HG03097 (cell line): ENCODE measurements around the gene ILF2.
"Not testable (repeated sequence)": the region's sequence is repeated elsewhere in the genome, so short reads cannot be mapped to it uniquely, and the experiment has no call there.

ENCODE experiments used
- ATAC-seq: cut with Tn5 transposase; IDR thresholded peaks from one replicate; pipeline ENCODE4 v1.9.1; 2021; ENCODE audit not compliant: unreplicated experiment, low FRiP score

The ILF2 gene

DNA sequence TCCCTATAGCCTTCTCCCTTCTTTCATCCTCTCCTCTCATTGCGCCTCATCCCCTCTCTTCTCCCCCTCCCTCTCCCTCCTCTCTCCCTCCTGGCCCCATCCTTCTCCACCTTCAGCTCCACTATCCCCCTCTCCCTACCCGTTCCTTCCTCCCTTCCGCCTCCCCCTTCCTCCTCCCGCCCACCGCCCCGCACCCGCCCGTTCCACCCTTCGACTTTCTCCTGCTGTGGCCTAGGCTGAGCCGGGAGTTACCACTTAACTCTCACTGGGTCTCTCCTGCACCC is 9.3 kb upstream of the ILF2 start:
- ATAC-seq: no peak

DNA sequence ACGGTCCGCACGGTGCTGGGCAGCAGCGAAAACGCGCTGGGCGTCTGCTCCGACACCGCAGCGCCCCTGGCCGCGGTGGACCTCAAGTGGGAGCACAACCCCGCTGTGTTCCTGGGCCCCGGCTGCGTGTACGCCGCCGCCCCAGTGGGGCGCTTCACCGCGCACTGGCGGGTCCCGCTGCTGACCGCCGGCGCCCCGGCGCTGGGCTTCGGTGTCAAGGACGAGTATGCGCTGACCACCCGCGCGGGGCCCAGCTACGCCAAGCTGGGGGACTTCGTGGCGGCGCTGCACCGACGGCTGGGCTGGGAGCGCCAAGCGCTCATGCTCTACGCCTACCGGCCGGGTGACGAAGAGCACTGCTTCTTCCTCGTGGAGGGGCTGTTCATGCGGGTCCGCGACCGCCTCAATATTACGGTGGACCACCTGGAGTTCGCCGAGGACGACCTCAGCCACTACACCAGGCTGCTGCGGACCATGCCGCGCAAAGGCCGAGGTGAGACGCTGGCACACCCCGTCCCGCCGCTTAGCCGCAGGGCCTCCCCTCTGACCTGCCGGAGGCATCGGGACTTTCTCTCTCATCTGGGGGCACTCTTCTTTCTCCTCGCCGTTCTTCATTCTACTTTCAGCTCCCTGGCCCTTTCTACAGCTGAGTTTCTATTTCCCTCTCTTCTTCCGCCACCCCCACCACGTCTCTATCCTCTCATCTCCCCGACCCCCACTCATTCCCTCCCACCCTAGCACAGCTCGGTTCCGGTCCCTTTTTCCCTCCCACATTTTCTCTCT is 8.7 kb upstream of the ILF2 start:
- ATAC-seq: no peak

DNA sequence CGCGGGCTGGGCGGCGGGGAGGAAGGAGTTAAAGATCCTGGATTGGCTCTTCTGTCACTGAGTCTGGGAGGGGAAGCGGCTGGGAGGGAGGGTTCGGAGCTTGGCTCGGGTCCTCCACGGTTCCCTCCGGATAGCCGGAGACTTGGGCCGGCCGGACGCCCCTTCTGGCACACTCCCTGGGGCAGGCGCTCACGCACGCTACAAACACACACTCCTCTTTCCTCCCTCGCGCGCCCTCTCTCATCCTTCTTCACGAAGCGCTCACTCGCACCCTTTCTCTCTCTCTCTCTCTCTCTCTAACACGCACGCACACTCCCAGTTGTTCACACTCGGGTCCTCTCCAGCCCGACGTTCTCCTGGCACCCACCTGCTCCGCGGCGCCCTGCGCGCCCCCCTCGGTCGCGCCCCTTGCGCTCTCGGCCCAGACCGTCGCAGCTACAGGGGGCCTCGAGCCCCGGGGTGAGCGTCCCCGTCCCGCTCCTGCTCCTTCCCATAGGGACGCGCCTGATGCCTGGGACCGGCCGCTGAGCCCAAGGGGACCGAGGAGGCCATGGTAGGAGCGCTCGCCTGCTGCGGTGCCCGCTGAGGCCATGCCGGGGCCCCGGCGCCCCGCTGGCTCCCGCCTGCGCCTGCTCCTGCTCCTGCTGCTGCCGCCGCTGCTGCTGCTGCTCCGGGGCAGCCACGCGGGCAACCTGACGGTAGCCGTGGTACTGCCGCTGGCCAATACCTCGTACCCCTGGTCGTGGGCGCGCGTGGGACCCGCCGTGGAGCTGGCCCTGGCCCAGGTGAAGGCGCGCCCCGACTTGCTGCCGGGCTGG is 7.9 kb upstream of the ILF2 start, which contains the start of gene NPR1:
Gene NPR1, plus strand, starts transcription at position 170 of the 818 bp plus-strand sequence. Its CDS starts 421 bp downstream, at position 591.
- ATAC-seq: no peak

DNA sequence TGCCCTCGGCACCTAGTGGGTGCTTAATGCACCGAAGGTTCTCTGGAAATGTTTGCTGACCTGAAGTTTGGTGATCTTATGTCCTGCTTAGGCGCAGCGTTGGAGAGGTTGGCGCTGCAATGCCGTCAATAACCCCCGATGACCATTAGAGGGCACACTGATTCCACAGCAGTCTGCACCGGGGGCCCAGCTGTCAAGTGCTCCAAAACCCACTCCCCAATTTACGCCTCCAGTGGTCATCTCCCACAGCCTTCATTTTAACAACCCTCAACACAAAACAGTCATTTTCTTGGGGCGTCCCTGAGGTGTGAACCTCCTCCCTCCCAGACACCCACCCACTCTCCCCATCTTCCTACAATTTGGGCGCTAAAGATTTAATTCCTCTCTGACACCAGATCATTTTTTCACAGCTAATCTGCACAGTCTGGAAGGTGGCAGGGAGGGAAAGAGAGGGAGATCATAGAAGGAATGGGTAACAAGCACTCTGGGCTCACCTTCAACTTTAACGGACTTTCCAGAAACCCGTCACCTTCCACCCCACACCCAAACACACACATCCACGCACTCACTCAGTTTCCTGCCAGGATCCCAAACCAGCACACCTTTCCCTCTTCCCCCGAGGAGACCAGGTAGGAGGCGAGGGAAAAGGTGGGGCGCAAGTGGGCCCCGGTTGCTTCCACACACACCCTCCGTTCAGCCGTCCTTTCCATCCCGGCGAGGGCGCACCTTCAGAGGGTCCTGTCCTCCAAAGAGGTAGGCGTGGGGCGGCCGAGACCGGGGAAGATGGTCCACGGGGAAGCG is 7.1 kb upstream of the ILF2 start:
- ATAC-seq: no peak

DNA sequence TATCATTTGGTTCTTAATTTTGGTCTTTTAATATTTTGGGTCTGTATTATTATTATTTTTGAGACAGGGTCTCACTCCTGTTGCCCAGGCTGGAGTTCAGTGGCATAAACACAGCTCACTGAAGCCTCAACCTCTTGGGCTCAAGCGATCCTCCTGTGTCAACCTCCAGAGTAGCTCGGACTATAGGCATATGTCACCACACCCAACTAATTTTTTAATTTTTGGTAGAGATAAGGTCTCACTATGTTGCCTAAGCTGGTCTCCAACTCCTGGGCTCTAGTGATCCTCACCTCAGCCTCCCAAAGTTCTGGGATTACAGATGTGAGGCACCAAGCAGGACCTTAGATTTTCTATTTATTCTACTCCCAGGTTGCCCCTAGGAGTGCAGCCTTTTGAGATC is 2.7 kb upstream of the ILF2 start:
- ATAC-seq: no peak

DNA sequence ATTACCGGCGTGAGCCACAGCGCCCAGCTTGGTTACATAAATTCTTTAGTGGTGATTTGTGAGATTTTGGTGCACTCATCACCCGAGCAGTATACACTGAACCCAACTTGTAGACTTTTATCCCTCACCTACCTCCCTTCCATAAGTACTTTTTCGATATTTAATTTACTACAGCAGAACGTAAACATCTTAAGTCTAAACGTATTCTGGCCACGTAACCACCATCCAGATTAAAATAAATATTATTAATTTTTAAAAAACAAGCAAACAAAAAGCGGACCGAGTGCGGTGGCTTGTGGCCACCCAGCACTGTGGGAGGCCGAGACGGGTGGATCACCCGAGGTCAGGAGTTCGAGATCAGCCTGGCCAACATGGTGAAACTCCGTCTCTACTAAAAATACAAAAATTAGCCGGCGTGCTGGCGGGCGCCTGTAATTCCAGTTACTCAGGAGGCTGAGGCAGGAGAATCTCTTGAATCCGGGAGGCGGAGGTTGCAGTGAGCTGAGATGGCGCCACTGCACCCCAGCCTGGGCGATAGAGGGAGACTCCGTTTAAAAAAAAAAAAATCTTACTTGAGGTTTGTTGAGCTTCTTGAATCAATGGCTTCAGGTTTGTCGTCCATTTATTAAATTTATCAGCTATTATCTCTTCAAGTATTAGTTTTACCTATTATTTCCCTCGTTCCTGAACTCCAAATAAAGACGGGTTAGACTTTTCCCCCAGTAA is 998 bp upstream of the ILF2 start:
- ATAC-seq: peak; percentile 11

DNA sequence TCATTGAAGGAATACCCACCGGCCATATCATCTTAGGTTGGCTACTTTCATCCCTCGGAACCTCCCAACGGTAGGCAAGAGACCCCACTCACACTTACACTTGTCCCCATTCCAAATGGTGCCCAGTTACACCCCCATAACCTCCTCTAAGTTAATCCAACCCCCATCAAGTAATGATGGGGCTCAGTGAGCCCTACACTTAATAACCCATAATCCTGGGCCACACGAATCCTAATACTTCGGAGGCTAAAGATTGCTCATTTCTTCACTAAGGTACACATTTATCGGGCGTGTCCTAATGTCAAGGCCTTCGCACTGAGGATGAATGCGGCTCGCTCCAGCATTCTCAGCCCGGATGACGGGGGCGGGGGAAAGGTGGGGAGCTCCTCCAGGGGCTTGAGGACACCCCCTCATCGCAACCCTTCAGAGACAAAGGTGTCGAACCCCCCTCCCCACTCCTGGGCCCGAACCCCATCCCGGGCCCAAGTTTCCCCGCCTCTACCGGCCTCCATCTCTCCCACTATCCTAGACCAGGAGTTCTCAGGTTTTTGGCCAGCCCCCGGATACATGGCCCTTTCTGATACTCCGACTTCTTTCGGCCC is 435 bp downstream of the ILF2 start:
- ATAC-seq: no peak

DNA sequence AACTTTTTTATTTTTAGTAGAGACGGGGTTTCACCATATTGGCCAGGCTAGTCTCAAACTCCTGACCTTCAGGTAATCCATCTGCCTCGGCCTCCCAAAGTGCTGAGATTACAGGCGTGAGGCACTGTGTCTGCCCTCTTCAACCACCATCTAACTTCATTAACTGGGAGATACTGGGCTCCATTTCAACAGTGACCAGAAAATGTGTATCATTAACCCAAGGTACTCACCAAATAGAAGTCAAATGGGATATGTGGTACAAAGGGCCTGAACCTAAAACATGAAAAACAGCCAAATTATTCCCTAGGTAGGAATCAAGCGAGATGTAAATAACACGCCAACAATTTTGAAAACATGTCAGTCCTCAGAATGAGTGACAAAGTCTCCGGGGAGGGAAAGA is 1.2 kb downstream of the ILF2 start:
- ATAC-seq: no peak

DNA sequence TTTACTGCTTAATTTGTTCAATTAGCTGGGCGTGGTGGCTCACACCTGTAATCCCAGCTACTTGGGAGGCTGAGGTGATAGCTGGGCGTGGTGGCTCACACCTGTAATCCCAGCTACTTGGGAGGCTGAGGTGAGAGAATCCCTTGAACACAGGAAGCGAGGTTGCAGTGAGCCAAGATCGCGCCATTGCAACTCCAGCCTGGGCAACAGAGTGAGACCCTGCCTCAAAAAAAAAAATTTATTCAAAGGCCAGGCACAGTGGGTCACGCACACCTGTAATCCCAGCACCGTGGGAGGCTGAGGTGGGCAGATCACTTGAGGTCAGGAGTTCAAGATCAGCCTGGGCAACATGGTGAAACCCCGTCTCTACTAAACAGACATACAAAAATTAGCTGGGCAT is 2.1 kb downstream of the ILF2 start:
- ATAC-seq: not testable (repeated sequence)

DNA sequence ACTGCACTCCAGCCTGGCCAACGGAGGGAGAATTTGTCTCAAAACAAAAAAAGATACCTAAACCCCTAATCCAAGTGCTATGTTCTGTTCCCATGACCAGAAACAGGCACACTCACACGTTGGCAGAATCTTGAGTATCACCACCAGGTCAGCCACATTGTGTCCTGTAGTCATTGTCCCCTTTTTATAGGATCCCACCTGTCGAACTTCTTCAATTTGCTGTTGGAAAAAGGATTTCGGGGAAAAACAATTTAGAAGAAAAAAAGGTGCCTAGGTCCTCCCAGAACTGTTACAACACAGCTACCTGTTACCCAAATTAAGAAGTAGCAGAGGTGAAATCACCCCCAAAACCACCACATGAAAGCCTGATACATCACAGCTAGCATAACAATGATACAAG is 3.4 kb downstream of the ILF2 start:
- ATAC-seq: no peak

DNA sequence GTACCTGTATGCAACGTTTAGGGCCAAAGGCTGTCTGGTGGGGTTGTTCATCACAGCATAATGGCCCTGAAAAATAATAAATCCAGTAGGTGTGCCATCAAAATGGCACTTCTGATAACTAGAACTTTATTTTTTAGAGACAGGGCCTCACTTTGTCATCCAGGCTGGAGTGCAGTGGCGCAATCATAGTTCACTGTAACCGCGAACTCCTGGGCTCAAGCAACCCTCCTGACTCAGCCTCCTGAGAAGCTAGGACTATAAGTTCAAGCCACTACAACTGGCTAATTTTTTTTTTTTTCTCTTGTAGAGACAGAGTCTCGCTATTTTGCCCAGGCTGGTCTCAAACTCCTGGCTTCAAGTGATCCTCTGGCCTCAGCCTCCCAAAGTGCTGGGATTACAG is 7.6 kb downstream of the ILF2 start:
- ATAC-seq: no peak

DNA sequence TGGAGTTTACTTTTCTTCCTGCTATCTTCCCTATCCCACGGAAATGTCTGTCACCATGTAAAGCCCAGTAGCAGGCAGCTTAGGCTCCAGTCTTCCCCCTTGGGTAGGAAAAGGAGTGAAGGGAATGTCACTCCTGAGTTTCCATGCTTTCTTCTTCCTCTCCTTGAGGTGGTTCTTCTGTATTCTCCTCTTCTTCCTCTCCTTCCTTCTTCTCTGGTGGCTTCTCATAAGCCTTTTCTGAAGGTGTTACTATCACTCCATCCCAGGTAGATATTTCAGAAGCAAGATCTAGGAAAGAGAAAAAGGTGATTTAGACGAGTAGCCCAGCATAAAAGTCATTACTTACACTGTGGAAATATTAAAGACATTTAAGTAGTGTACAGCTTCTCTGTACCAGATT is 8.5 kb downstream of the ILF2 start:
- no peak for ATAC-seq

DNA sequence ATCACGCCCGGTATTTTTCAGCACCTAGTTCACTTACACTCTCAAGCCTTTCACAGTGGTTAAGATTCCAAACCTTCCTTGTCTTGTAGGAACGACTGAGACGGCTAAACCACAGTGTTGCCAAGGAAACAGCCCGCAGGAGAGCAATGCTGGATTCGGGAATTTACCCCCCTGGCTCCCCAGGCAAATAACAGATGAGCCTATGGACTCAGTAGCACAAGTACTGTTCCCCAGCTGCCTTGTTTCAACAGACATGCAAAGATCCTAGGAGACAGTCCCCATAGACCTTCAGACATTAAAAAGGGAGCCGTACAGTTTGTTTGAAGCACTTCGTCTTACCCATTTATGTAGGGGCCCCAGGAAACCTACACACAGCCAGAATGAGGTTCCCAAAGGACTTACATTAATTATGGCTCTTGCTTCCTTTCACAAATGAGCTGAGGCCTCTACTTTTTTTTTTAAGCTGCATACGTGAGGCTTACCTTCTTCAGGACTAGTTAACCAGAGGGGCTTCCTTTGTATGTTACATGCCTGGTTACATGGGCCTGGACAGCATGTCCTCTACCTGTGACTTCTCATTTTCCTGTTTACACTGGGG is 9.6 kb downstream of the ILF2 start:
- no peak for ATAC-seq

DNA sequence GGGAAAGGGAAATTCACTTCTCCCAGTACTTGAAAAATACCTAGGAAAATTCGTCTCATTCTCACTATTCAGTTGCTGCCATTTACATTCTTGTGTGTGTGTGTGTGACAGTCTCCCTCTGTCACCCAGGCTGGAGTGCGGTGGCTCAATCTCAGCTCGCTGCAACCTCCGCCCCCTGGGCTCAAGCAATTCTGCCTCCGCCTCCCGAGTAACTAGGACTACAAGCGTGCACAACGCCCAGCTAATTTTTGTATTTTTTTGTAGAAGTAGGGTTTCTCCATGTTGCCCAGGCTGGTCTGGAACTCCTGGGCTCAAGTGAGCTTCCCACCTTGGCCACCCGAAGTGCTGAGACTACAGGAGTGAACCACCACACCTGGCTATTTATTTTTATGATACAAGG is 11.1 kb downstream of the ILF2 start:
- no peak for ATAC-seq

DNA sequence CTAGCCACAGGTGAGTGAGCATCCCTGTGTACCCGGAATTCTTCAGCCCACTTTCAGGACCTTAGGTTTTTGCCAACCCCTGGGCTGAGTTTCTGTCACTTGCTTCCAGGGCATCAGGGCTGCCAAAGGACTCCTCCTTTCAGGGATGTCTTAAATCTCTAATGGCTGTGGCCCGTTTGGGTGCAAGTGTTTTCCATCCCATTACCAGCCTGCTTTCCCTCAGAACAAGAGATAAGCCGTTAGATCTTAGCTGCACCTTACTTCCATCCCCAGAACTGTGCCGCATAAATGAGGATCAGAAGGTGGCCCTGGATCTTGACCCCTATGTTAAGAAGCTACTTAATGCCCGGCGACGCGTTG is 11.6 kb downstream of the ILF2 start:
- no peak for ATAC-seq

DNA sequence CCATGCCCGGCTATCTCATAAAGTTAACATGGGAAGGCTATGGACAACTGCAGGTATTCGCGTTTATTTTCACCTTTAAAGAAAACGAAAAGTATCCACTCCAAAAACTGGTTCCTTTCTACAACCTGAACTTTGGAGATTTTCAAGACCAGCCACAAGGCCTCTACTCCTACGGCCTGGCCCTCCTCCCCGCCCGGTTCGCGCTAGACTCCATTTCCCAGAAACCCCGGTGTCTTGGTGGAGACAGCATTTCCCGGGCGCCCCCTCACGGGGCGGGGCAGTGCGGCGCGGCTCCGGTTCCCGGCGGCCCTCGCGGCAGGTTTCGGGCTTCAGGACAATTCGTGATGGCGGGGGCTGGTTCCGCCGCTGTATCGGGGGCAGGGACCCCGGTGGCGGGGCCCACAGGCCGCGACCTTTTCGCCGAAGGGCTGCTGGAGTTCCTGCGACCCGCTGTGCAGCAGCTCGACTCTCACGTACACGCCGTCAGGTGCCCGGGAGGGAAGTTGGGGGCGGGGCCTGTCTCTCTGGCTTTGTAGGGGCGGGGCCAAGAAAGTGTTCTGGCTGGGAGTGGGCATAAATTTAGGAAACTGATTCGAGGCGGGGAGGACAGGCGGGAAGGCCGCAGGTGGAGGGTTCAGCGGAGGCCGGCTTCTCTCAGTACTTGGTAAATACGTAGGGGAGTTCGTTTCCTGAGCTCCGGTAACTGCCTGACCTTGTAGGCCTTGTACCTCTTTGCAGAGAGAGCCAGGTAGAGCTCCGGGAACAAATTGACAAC is 12.2 kb downstream of the ILF2 start, which contains the start of gene SNAPIN:
Gene SNAPIN, plus strand, starts transcription at position 304 of the 775 bp plus-strand sequence. Its CDS starts 41 bp downstream, at position 345.
- ATAC-seq: peak; percentile 83

DNA sequence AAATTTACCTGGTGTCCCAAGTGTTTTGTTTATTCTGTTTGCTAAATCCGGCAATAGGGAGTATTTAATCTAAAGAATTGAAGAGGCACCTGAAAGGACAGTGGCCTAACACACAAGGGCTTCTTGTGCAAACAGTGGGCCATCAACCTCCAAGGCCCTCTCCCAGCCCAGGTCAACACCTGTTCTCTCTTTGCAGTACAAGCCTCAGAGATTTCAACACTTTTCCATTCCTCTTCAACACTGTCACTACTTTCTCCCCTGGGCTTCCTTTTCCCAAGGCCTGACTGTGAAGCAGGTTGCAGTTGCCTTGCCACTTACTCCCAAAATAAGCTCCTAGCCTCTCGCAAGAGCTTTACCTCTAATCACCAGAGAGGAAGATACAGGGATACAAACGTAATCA is 15.5 kb downstream of the ILF2 start:
- ATAC-seq: no peak

DNA sequence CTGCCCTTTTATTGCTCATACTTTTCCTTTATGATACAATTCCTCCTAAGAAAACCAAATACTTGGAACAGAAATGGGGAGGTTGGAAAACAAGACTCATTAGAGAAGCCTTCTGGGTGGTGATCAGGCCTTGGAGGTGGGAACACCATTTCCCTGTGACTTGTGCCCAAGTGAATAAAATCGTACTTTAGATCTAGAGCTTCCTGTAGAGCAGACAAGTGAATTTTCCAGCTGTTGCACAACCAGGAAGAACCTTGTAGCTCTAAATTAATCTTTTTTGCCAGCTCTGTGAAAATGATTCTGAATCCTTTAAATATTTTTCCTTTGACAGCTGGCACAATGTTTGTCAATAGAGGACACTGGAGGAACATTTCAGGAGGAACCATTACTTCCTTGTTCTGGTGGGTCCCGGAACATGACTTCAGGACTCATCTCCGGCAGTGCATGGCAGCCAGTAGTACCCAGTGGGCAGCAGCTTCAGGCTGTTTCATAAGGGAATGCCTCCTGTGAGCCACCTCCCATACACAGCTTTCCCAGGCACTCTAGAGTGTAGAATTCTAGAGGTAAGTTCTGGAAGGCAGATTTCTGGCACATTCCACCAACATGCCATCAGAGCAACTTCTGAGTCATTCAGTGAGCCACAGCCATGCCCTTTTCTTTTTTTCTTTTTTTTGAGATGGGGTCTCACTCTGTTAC is 17.8 kb downstream of the ILF2 start:
- ATAC-seq: no peak

DNA sequence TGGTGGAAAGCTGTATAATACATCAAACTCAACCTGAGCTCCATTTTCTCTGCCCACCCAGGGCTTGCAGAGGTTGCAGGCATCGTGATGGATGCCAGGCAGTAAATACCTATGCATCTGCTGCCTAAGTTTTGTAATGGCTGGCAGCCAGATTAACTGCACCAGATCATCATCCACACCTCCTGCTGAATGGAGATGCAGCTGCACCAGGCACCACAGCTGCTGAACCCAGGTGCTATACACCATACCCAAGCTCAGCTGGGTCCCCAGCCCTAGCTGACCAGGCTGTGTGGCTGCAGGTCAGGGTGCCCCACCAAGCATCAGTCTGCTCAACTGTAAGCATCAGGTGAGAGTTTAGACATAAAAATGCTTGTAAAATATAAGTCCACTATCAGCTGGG is 19.0 kb downstream of the ILF2 start:
- ATAC-seq: no peak
